H1 (cell line): ENCODE data around the gene NREP. TPM values are rescaled to one million over a fixed set of nuclear protein-coding genes. Genes with fewer than 3 reads are reported as not detected.

Experiments used
- CTBP2 ChIP-seq: IDR thresholded peaks from 2 replicates; pipeline ENCODE4 v1.7.0; 2011; ENCODE audit warnings: borderline replicate concordance, mild to moderate bottlenecking, moderate library complexity, mixed read lengths, low read length; ENCODE audit not compliant: insufficient read depth, insufficient read length
- JUND ChIP-seq: IDR thresholded peaks from 2 replicates; pipeline ENCODE4 v1.6.1; 2011; ENCODE audit warnings: mild to moderate bottlenecking, improper control_type of control experiment, low read length
- KDM5A ChIP-seq: fragments of 200-600 bp; IDR thresholded peaks from 2 replicates; pipeline ENCODE4 v1.7.1; 2012; ENCODE audit warnings: mild to moderate bottlenecking, low read length, inconsistent platforms, mixed read lengths
- RBBP5 ChIP-seq: IDR thresholded peaks from 2 replicates; pipeline ENCODE4 v1.7.1; 2012; ENCODE audit warnings: low read depth, mild to moderate bottlenecking, inconsistent platforms, low read length, moderate library complexity, borderline replicate concordance
- SIRT6 ChIP-seq: IDR thresholded peaks from one replicate; pipeline ENCODE4 v1.7.1; 2012; ENCODE audit warnings: low read length, inconsistent platforms
- USF2 ChIP-seq: IDR thresholded peaks from 2 replicates; pipeline ENCODE4 v1.6.1; 2011; ENCODE audit warnings: low read length, improper control_type of control experiment
- YY1 ChIP-seq: IDR thresholded peaks from 2 replicates; pipeline ENCODE4 v1.6.1; 2011; ENCODE audit warnings: low read depth, mild to moderate bottlenecking, low read length
- polyA plus RNA-seq, 7 experiments: library from polyadenylated mRNA; depleted of rRNA in 3 of 7; stranded (reverse) in 5 of 7; unstranded in 2 of 7; fragments of >200 nt in 5 of 7; fragments of 200-250 nt in 2 of 7; gene quantifications; 1 replicate in 5 of 7; 2 replicates in 1 of 7; 4 replicates in 1 of 7; pipeline versions ENCODE4 v1.2.1 to v1.2.3, GENCODE V29; 2011 to 2013; ENCODE audit warnings: missing spikeins in 2 of 7, mixed read lengths in 2 of 7
- total RNA-seq: library from RNA; stranded (reverse); fragmentation: NEBNext Ultra II Directional; extraction: Animal tissue kit (Norgen Biotek cat#: 25700); gene quantifications from 2 replicates; pipeline ENCODE4 v1.2.1, GENCODE V29; 2021

Gene NREP
- total and polyA plus RNA-seq, 2 of the 8 experiments (the other 6 are each of a cell fraction or from before 2014, with no cell fraction given): 254 to 301 TPM

GRCh38 chr5:111784491-111785181 is 27.6 kb upstream of the NREP start (continued):
- TF ChIP-seq CTBP2: no peak
- TF ChIP-seq JUND: no peak
- TF ChIP-seq SIRT6: no peak
- no peak for TF ChIP-seq YY1
- no peak for TF ChIP-seq USF2
- TF ChIP-seq RBBP5: no peak
- TF ChIP-seq KDM5A: no peak
